ENCODE measurements around the gene POU2F3. TPM values are rescaled to one million over a fixed set of nuclear protein-coding genes. Genes with fewer than 3 reads are reported as not detected.
A peak's percentile ranks its signal among the peaks of the same experiment; 100 is the strongest.

Gene POU2F3
- total and polyA plus RNA-seq, 2 experiments from 2014 or later, result not detected

- Histone ChIP-seq H3K4me3 (no peak overlapping the region), H3K27ac (no peak overlapping the region), H3K9me3 (ENCODE audit: low read depth) (no peaks in the 10 kb centered on the region), H3K36me3 (replicated peaks; ENCODE audit: insufficient read depth, low read depth) (no peaks in the 10 kb centered on the region), H3K27me3 (no peaks in the 10 kb centered on the region), H3K9me2 (replicated peaks; ENCODE audit: insufficient read depth) (no peaks in the 10 kb centered on the region), H4K20me1 (ENCODE audit: insufficient read depth, poor library complexity, severe bottlenecking) (peaks cover 67% of the 10 kb centered on the region), H2AFZ (no peak overlapping the region), H3K79me2 (peaks cover 91% of the 10 kb centered on the region), H3K4me1 (ENCODE audit: insufficient read depth) (peaks cover 37% of the 10 kb centered on the region), H3K4me2 (no peak overlapping the region)
- no peak for DNase-seq (ENCODE audit: low spot score)
- TF ChIP-seq CTCF (IDR thresholded peaks at IDR 0.05; ENCODE audit: poor library complexity) (no peak), EZH2phosphoT487 (IDR thresholded peaks at IDR 0.05; ENCODE audit: low read depth, severe bottlenecking, unreplicated experiment) (no peak), EZH2 (IDR thresholded peaks at IDR 0.05; ENCODE audit: borderline replicate concordance) (no peak)
These were observed 110.7 kb downstream of the POU2F3 start for GRCh38 chr11:120350637-120351036.

GRCh38 chr11:120352405-120352804 lies 112.5 kb downstream of the POU2F3 start:
- H3K27ac ChIP-seq, result peak overlapping the region; percentile 25
- DNase-seq (ENCODE audit: low spot score), result peak; percentile 36
- no peak overlapping the region for H3K4me3 ChIP-seq
- H3K27me3 ChIP-seq, result no peaks in the 10 kb centered on the region
- H3K9me3 ChIP-seq (ENCODE audit: low read depth), result no peaks in the 10 kb centered on the region
- H3K4me2 ChIP-seq, result no peak overlapping the region
- H3K9me2 ChIP-seq (replicated peaks; ENCODE audit: insufficient read depth), result no peaks in the 10 kb centered on the region
- H3K36me3 ChIP-seq (replicated peaks; ENCODE audit: insufficient read depth, low read depth), result no peaks in the 10 kb centered on the region
- TF ChIP-seq EZH2phosphoT487 (IDR thresholded peaks at IDR 0.05; ENCODE audit: low read depth, severe bottlenecking, unreplicated experiment), result no peak
- no peak for TF ChIP-seq EZH2 (IDR thresholded peaks at IDR 0.05; ENCODE audit: borderline replicate concordance)
- peaks cover 95% of the 10 kb centered on the region for H3K79me2 ChIP-seq
- WGBS (ENCODE audit: low lambda C conversion rate, missing lambda C conversion rate), result 43% methylated on average over 6 of the region's 6 CpGs
- H2AFZ ChIP-seq, result no peak overlapping the region
- H4K20me1 ChIP-seq (ENCODE audit: insufficient read depth, poor library complexity, severe bottlenecking), result peaks cover 71% of the 10 kb centered on the region
- peaks cover 23% of the 10 kb centered on the region for H3K4me1 ChIP-seq (ENCODE audit: insufficient read depth)

- no peak for DNase-seq (ENCODE audit: low spot score)
- H3K4me2 ChIP-seq, result no peak overlapping the region
- peaks cover 68% of the 10 kb centered on the region for H4K20me1 ChIP-seq (ENCODE audit: insufficient read depth, poor library complexity, severe bottlenecking)
- no peak overlapping the region for H3K4me3 ChIP-seq
- H2AFZ ChIP-seq, result no peak overlapping the region
- peaks cover 95% of the 10 kb centered on the region for H3K79me2 ChIP-seq
- WGBS (ENCODE audit: low lambda C conversion rate, missing lambda C conversion rate), result 0% methylated on average over 1 of the region's 1 CpG
- no peaks in the 10 kb centered on the region for H3K9me3 ChIP-seq (ENCODE audit: low read depth)
- no peak overlapping the region for H3K27ac ChIP-seq
- no peaks in the 10 kb centered on the region for H3K9me2 ChIP-seq (replicated peaks; ENCODE audit: insufficient read depth)
- no peak for TF ChIP-seq CTCF (IDR thresholded peaks at IDR 0.05; ENCODE audit: poor library complexity)
- no peak for TF ChIP-seq EZH2 (IDR thresholded peaks at IDR 0.05; ENCODE audit: borderline replicate concordance)
- no peak for TF ChIP-seq EZH2phosphoT487 (IDR thresholded peaks at IDR 0.05; ENCODE audit: low read depth, severe bottlenecking, unreplicated experiment)
- no peaks in the 10 kb centered on the region for H3K27me3 ChIP-seq
- no peaks in the 10 kb centered on the region for H3K36me3 ChIP-seq (replicated peaks; ENCODE audit: insufficient read depth, low read depth)
- peaks cover 19% of the 10 kb centered on the region for H3K4me1 ChIP-seq (ENCODE audit: insufficient read depth)
These were observed 114.1 kb downstream of the POU2F3 start for GRCh38 chr11:120354068-120354467.

GRCh38 chr11:120354779-120355178 lies 114.8 kb downstream of the POU2F3 start:
- no peak overlapping the region for H2AFZ ChIP-seq
- no peak overlapping the region for H3K27ac ChIP-seq
- H3K9me2 ChIP-seq (replicated peaks; ENCODE audit: insufficient read depth), result no peaks in the 10 kb centered on the region
- no peak overlapping the region for H3K4me3 ChIP-seq
- H3K4me2 ChIP-seq, result peak overlapping the region; percentile 21
- DNase-seq (ENCODE audit: low spot score), result no peak
- TF ChIP-seq CTCF (IDR thresholded peaks at IDR 0.05; ENCODE audit: poor library complexity), result no peak
- TF ChIP-seq EZH2phosphoT487 (IDR thresholded peaks at IDR 0.05; ENCODE audit: low read depth, severe bottlenecking, unreplicated experiment), result no peak
- TF ChIP-seq EZH2 (IDR thresholded peaks at IDR 0.05; ENCODE audit: borderline replicate concordance), result no peak
- peaks cover 68% of the 10 kb centered on the region for H4K20me1 ChIP-seq (ENCODE audit: insufficient read depth, poor library complexity, severe bottlenecking)
- H3K36me3 ChIP-seq (replicated peaks; ENCODE audit: insufficient read depth, low read depth), result no peaks in the 10 kb centered on the region
- H3K4me1 ChIP-seq (ENCODE audit: insufficient read depth), result peaks cover 19% of the 10 kb centered on the region
- WGBS (ENCODE audit: low lambda C conversion rate, missing lambda C conversion rate), result 43% methylated on average over 6 of the region's 6 CpGs
- H3K27me3 ChIP-seq, result no peaks in the 10 kb centered on the region
- no peaks in the 10 kb centered on the region for H3K9me3 ChIP-seq (ENCODE audit: low read depth)
- peaks cover 95% of the 10 kb centered on the region for H3K79me2 ChIP-seq
